ENCODE results near the gene MN1. TPM values are rescaled to one million over a fixed set of nuclear protein-coding genes. Genes with fewer than 3 reads are reported as not detected.

MN1 gene
- total and polyA plus RNA-seq, 2 donors (not counting 1 experiment from before 2014, with no cell fraction given): 0.02 to 0.12 TPM

GRCh38 chr22:27790376-27791158, 11.0 kb downstream of the MN1 start:
- Histone ChIP-seq H3K4me2 (replicated peaks; ENCODE audit: low read depth, low read length, poor library complexity, severe bottlenecking) (no peak overlapping the region), H3K4me1 (ENCODE audit: control insufficient read depth in 2 of 2, insufficient read depth in 2 of 2, low read length in 2 of 2) (no peaks in the 10 kb centered on the region), H3K9ac (ENCODE audit: low read length) (no peak overlapping the region), H3K9me3 (ENCODE audit: control extremely low read depth in 1 of 3, control insufficient read depth in 2 of 3, insufficient read depth in 1 of 3, low read length in 2 of 3) (no peaks in the 10 kb centered on the region), H3K27ac (ENCODE audit: low read length in 2 of 2) (no peak overlapping the region), H4K20me1 (ENCODE audit: control insufficient read depth, insufficient read depth, low read length, poor library complexity, severe bottlenecking) (no peaks in the 10 kb centered on the region), H3K36me3 (replicated peaks in 1 of 2; ENCODE audit: control extremely low read depth in 1 of 2, control insufficient read depth in 1 of 2, extremely low read depth in 1 of 2, insufficient read depth in 2 of 2, low read length in 1 of 2) (no peaks in the 10 kb centered on the region), H3K4me3 (ENCODE audit: control extremely low read depth in 1 of 5, extremely low read depth in 1 of 5, insufficient read depth in 1 of 5, low read depth in 2 of 5, low read length in 4 of 5) (no peak overlapping the region), H3K27me3 (replicated peaks in 1 of 4; ENCODE audit: control extremely low read depth in 1 of 4, control insufficient read depth in 3 of 4, insufficient read depth in 4 of 4, low read length in 3 of 4) (no peaks in the 10 kb centered on the region), H2AFZ (ENCODE audit: insufficient read depth, low read depth, low read length, poor library complexity, severe bottlenecking) (no peak overlapping the region), H3K79me2 (ENCODE audit: control insufficient read depth, insufficient read depth, low read length) (no peaks in the 10 kb centered on the region)
- Mint-ChIP-seq H3K27me3 (peaks cover 20% of the 10 kb centered on the region), H3K9me3 (ENCODE audit: insufficient read depth) (no peaks in the 10 kb centered on the region), H3K4me1 (no peaks in the 10 kb centered on the region), H3K27ac (no peak overlapping the region), H3K4me3 (no peak overlapping the region)
- ATAC-seq (ENCODE audit: low read depth) (no peak), DNase-seq (no peak)
- intact Hi-C loops (cut with micrococcal nuclease): no loop called here
- CTCF ChIA-PET: no interaction called here
- TF ChIP-seq EZH2 (IDR thresholded peaks at IDR 0.05; ENCODE audit: borderline replicate concordance, insufficient read depth, low read depth, low read length, poor library complexity, severe bottlenecking) (no peak), CTCF (IDR thresholded peaks at IDR 0.05) (no peak)
- POLR2A ChIA-PET: no interaction called here
- 82% methylated on average over 22 of the region's 25 CpGs for WGBS (ENCODE audit: insufficient coverage)

- H3K9ac ChIP-seq (ENCODE audit: low read length): no peak overlapping the region
- H4K20me1 ChIP-seq (ENCODE audit: control insufficient read depth, insufficient read depth, low read length, poor library complexity, severe bottlenecking): no peaks in the 10 kb centered on the region
- TF ChIP-seq EZH2 (IDR thresholded peaks at IDR 0.05; ENCODE audit: borderline replicate concordance, insufficient read depth, low read depth, low read length, poor library complexity, severe bottlenecking) (no peak), CTCF (IDR thresholded peaks at IDR 0.05) (no peak)
- ChIA-PET CTCF (no interaction called here), POLR2A (no interaction called here)
- H3K4me1 ChIP-seq (ENCODE audit: control insufficient read depth in 2 of 2, insufficient read depth in 2 of 2, low read length in 2 of 2): no peaks in the 10 kb centered on the region
- ATAC-seq (ENCODE audit: low read depth) (no peak), DNase-seq (no peak)
- peaks cover 0 to 2% (median 0%) of the 10 kb centered on the region in 4 experiments for H3K27me3 ChIP-seq (replicated peaks in 1 of 4; ENCODE audit: control extremely low read depth in 1 of 4, control insufficient read depth in 3 of 4, insufficient read depth in 4 of 4, low read length in 3 of 4)
- H3K36me3 ChIP-seq (replicated peaks in 1 of 2; ENCODE audit: control extremely low read depth in 1 of 2, control insufficient read depth in 1 of 2, extremely low read depth in 1 of 2, insufficient read depth in 2 of 2, low read length in 1 of 2): no peaks in the 10 kb centered on the region
- H3K4me2 ChIP-seq (replicated peaks; ENCODE audit: low read depth, low read length, poor library complexity, severe bottlenecking): no peak overlapping the region
- H3K27ac ChIP-seq (ENCODE audit: low read length in 2 of 2): no peak overlapping the region
- intact Hi-C loops (cut with micrococcal nuclease): no loop called here
- no peaks in the 10 kb centered on the region for H3K4me1 Mint-ChIP-seq
- H3K27ac Mint-ChIP-seq: no peak overlapping the region
- H3K27me3 Mint-ChIP-seq: peaks cover 29% of the 10 kb centered on the region
- 98% methylated on average over 16 of the region's 20 CpGs for WGBS (ENCODE audit: insufficient coverage)
- H3K9me3 ChIP-seq (ENCODE audit: control extremely low read depth in 1 of 3, control insufficient read depth in 2 of 3, insufficient read depth in 1 of 3, low read length in 2 of 3): no peaks in the 10 kb centered on the region
- H3K79me2 ChIP-seq (ENCODE audit: control insufficient read depth, insufficient read depth, low read length): no peaks in the 10 kb centered on the region
- H3K9me3 Mint-ChIP-seq (ENCODE audit: insufficient read depth): no peaks in the 10 kb centered on the region
- no peak overlapping the region for H2AFZ ChIP-seq (ENCODE audit: insufficient read depth, low read depth, low read length, poor library complexity, severe bottlenecking)
- H3K4me3 ChIP-seq (ENCODE audit: control extremely low read depth in 1 of 5, extremely low read depth in 1 of 5, insufficient read depth in 1 of 5, low read depth in 2 of 5, low read length in 4 of 5): no peak overlapping the region
- H3K4me3 Mint-ChIP-seq: no peak overlapping the region
These were observed 12.9 kb downstream of the MN1 start for GRCh38 chr22:27788500-27789288.
